Calu3 (cell line): ENCODE data around the gene ANGPTL4. TPM values are rescaled to one million over a fixed set of nuclear protein-coding genes. Genes with fewer than 3 reads are reported as not detected.
A peak's percentile ranks its signal among the peaks of the same experiment; 100 is the strongest.

ENCODE experiments used
- BruUV-seq: library from RNA; stranded (reverse); fragments of 400-500 nt; replicated peaks from 2 replicates; lab custom pipeline; 2021; lab: Mats Ljungman, UMichigan
- CTCF ChIA-PET: fragments of 300-600 bp; sonication (Branson Sonifier 250); formaldehyde crosslinking; loops from one replicate; lab custom pipeline; 2022; ENCODE audit warnings: antibody characterized with exemption; lab: Charles Lee
- DNase-seq: peaks from one replicate; pipeline ENCODE4 v3.0.0; 2022
- H3K27ac Mint-ChIP-seq: one replicate; pipeline ENCODE4 v1.8.0; 2022; ENCODE audit warnings: mixed read lengths; ENCODE audit not compliant: unreplicated experiment
- H3K27me3 Mint-ChIP-seq: one replicate; pipeline ENCODE4 v1.8.0; 2022; ENCODE audit warnings: mixed read lengths; ENCODE audit not compliant: unreplicated experiment
- H3K36me3 Mint-ChIP-seq: one replicate; pipeline ENCODE4 v1.8.0; 2022; ENCODE audit warnings: mild to moderate bottlenecking, moderate library complexity, mixed read lengths; ENCODE audit not compliant: insufficient read depth, unreplicated experiment
- H3K4me1 Mint-ChIP-seq: one replicate; pipeline ENCODE4 v1.8.0; 2022; ENCODE audit warnings: mild to moderate bottlenecking, low read depth, mixed read lengths; ENCODE audit not compliant: unreplicated experiment
- H3K4me3 Mint-ChIP-seq: one replicate; pipeline ENCODE4 v1.8.0; 2022; ENCODE audit warnings: mild to moderate bottlenecking, low read depth, moderate library complexity, mixed read lengths; ENCODE audit not compliant: unreplicated experiment
- H3K9me3 Mint-ChIP-seq: one replicate; pipeline ENCODE4 v1.8.0; 2022; ENCODE audit warnings: low read depth, mixed read lengths; ENCODE audit not compliant: unreplicated experiment
- CTCF ChIP-seq: fragments of 200-600 bp; IDR thresholded peaks from one replicate; pipeline ENCODE4 v1.8.0; 2022; ENCODE audit warnings: antibody characterized with exemption; ENCODE audit not compliant: unreplicated experiment
- intact Hi-C: fragments of 100-400 bp; cut with micrococcal nuclease; formaldehyde crosslinking; loops from one replicate; pipeline ENCODE4 v1.10.0; 2022; ENCODE audit not compliant: unreplicated experiment
- total RNA-seq: library from RNA; stranded (reverse); gene quantifications from 2 replicates; pipeline ENCODE4 v1.2.3, GENCODE V29; 2022

Gene ANGPTL4
- total RNA-seq, 1 experiment from 2014 or later = 0.97 TPM

DNA sequence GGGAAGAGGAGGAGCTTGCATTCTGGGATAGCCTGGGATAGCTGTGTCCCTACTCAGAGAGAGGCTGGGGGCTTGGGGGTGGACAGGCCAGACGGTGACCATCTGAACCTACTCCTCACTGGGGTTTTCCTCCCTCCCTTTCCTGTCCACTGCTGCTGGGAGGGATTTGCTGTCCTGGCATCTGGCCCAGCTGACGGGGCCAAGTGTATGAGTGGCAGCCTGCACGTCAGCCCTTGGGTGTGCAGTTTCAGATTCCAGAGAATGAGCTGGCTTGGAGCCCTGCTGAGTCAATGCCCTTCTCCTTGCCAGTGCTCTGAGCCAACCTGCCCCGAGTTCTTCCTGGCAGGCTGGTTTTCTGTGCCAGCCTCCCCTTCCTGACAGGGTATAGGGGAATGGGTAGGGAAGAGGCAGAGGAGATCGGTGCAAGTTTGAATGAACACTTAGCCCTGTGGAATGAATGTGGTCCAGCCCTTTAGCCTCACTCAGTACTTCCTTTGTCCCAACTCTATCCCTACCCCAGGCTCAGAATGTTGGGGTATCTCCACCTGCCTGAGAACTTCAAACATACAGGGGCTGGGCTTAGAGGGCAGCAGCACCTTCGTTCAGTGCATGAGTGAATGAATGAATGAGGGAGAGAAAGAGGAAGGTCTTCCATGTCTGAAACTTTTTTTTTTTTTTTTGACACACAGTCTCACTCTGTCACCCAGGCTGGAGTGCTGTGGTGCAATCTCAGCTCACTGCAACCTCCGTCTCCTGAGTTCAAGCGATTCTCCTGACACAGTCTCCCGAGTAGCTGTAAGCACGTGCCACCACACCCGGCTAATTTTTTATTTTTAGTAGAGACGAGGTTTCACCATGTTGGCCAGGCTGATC, 1.8 kb upstream of the ANGPTL4 start:
- intact Hi-C loops = no loop called here
- H3K27ac Mint-ChIP-seq = peak overlapping the region; percentile 66
- no peak for TF ChIP-seq CTCF
- H3K27me3 Mint-ChIP-seq = no peaks in the 10 kb centered on the region
- H3K4me1 Mint-ChIP-seq = peaks cover 15% of the 10 kb centered on the region
- DNase-seq = peak; percentile 90
- no peaks in the 10 kb centered on the region for H3K9me3 Mint-ChIP-seq
- CTCF ChIA-PET = interaction anchor here (0.5 to 1.2 kb wide), 5 partner anchors 28 to 161 kb away, joined by 3 to 5 read pairs (median 4); partner anchors contain the start of genes MARCHF2 and RAB11B
- H3K4me3 Mint-ChIP-seq = no peak overlapping the region
- peaks cover 19% of the 10 kb centered on the region for H3K36me3 Mint-ChIP-seq
- BruUV-seq = no TSS peak

GRCh38 chr19:8366121-8366581, 2.2 kb downstream of the ANGPTL4 start:
- H3K9me3 Mint-ChIP-seq = no peaks in the 10 kb centered on the region
- BruUV-seq = no TSS peak
- intact Hi-C loops = no loop called here
- no peak overlapping the region for H3K4me3 Mint-ChIP-seq
- TF ChIP-seq CTCF = no peak
- no peaks in the 10 kb centered on the region for H3K27me3 Mint-ChIP-seq
- peaks cover 26% of the 10 kb centered on the region for H3K36me3 Mint-ChIP-seq
- peaks cover 25% of the 10 kb centered on the region for H3K4me1 Mint-ChIP-seq
- CTCF ChIA-PET = no interaction called here
- H3K27ac Mint-ChIP-seq = no peak overlapping the region
- no peak for DNase-seq

DNA sequence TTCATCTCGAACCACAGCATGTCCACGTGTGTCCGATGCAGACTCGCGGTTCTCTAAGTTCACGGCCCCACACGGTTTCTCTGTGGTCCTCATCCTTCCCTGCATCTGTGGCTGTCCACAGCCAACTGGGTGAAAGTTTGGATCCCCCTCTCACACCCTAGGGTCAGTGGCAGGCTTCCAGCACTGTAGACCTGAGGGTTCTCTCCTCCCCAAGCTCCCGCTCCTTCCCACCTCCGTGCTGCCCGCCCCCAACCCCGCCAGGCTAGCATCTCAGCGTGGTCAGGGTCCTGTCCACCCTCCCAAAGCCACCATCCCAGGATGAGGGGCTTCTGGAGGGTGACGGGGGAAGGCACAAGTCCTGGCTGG, 3.0 kb downstream of the ANGPTL4 start:
- Mint-ChIP-seq H3K4me1 (peaks cover 25% of the 10 kb centered on the region), H3K9me3 (no peaks in the 10 kb centered on the region), H3K36me3 (peaks cover 22% of the 10 kb centered on the region), H3K4me3 (no peak overlapping the region), H3K27me3 (no peaks in the 10 kb centered on the region), H3K27ac (peak overlapping the region; percentile 63)
- intact Hi-C loops = no loop called here
- no peak for DNase-seq
- no TSS peak for BruUV-seq
- no peak for TF ChIP-seq CTCF
- CTCF ChIA-PET = interaction anchor here (1.1 kb wide), 1 partner anchor 30 kb away, joined by 3 read pairs; no protein-coding TSS in a partner anchor

GRCh38 chr19:8367327-8368001, 3.5 kb downstream of the ANGPTL4 start:
- no peaks in the 10 kb centered on the region for H3K9me3 Mint-ChIP-seq
- H3K4me3 Mint-ChIP-seq = no peak overlapping the region
- TF ChIP-seq CTCF = no peak
- H3K27me3 Mint-ChIP-seq = no peaks in the 10 kb centered on the region
- CTCF ChIA-PET = interaction anchor here (1.1 kb wide), 1 partner anchor 31 kb away, joined by 3 read pairs; no protein-coding TSS in a partner anchor
- intact Hi-C loops = no loop called here
- peaks cover 18% of the 10 kb centered on the region for H3K36me3 Mint-ChIP-seq
- DNase-seq = peak; percentile 78
- peaks cover 25% of the 10 kb centered on the region for H3K4me1 Mint-ChIP-seq
- BruUV-seq = no TSS peak
- peak overlapping the region; percentile 63 for H3K27ac Mint-ChIP-seq
